ENCODE results near the gene NCOA6.
"Not testable (repeated sequence)": the region's sequence is repeated elsewhere in the genome, so short reads cannot be mapped to it uniquely, and the experiment has no call there.

- TF ChIP-seq CTCF (conservative IDR thresholded peaks at IDR 0.05; ENCODE audit: low read depth, low read length); POLR2A (IDR thresholded peaks at IDR 0.05; ENCODE audit: low read depth, low read length); FOS (IDR thresholded peaks at IDR 0.05; ENCODE audit: low read depth, low read length); MAFK (IDR thresholded peaks at IDR 0.05; ENCODE audit: low read depth, low read length): not testable (repeated sequence)
Measured at GRCh38 chr20:34719242-34720017, 106.0 kb downstream of the NCOA6 start.
